GM23338 (cell line): ENCODE results near the gene LSM14B. TPM values are rescaled to one million over a fixed set of nuclear protein-coding genes. Genes with fewer than 3 reads are reported as not detected.

Experiments
- ATAC-seq: fragments of 200-7000 bp; cut with Tn5 transposase; 3 replicates; pipeline ENCODE4 v1.9.1; 2020
- DNase-seq: peaks from one replicate; pipeline ENCODE4 v3.0.0-alpha.2; 2015; ENCODE audit warnings: low spot score
- H2AFZ ChIP-seq: fragments of 200-600 bp; sonication (generic); 2 replicates; pipeline ENCODE4 v1.8.0; 2016; ENCODE audit warnings: antibody characterized with exemption, mild to moderate bottlenecking, moderate library complexity
- H3F3A ChIP-seq: fragments of 200-600 bp; sonication (generic); replicated peaks from 2 replicates; pipeline ENCODE4 v1.8.0; 2017; ENCODE audit warnings: antibody characterized with exemption, mixed run types, low read depth
- H3K27ac ChIP-seq: fragments of 200-600 bp; sonication (generic); 2 replicates; pipeline ENCODE4 v1.6.1; 2016; ENCODE audit warnings: low read depth
- H3K27me3 ChIP-seq: fragments of 200-600 bp; sonication (generic); 2 replicates; pipeline ENCODE4 v1.8.0; 2016; ENCODE audit warnings: mild to moderate bottlenecking, mixed run types, moderate library complexity; ENCODE audit not compliant: insufficient read depth
- H3K36me3 ChIP-seq: fragments of 200-600 bp; sonication (generic); 2 replicates; pipeline ENCODE4 v1.8.0; 2016; ENCODE audit warnings: mild to moderate bottlenecking; ENCODE audit not compliant: insufficient read depth
- H3K4me1 ChIP-seq: fragments of 200-600 bp; sonication (generic); 2 replicates; pipeline ENCODE4 v1.8.0; 2016; ENCODE audit warnings: mild to moderate bottlenecking, moderate library complexity; ENCODE audit not compliant: insufficient read depth
- H3K4me2 ChIP-seq: fragments of 200-600 bp; sonication (generic); 2 replicates; pipeline ENCODE4 v1.7.1; 2017; ENCODE audit warnings: mixed run types
- H3K4me3 ChIP-seq: fragments of 200-600 bp; sonication (generic); 2 replicates; pipeline ENCODE4 v1.6.1; 2016; ENCODE audit warnings: mixed run types
- H3K79me2 ChIP-seq: fragments of 200-600 bp; sonication (generic); replicated peaks from 2 replicates; pipeline ENCODE4 v1.8.0; 2017; ENCODE audit warnings: mild to moderate bottlenecking; ENCODE audit not compliant: insufficient read depth
- H3K9me2 ChIP-seq: fragments of 200-600 bp; sonication (generic); 2 replicates; pipeline ENCODE4 v1.8.0; 2017; ENCODE audit not compliant: insufficient read depth
- H4K20me1 ChIP-seq: fragments of 200-600 bp; sonication (generic); replicated peaks from 2 replicates; pipeline ENCODE4 v1.8.0; 2017; ENCODE audit warnings: mild to moderate bottlenecking; ENCODE audit not compliant: insufficient read depth
- H3K27ac Mint-ChIP-seq: 2 replicates; pipeline ENCODE4 v1.8.0; 2020; ENCODE audit warnings: inconsistent platforms, mild to moderate bottlenecking, moderate library complexity, mixed read lengths
- H3K27me3 Mint-ChIP-seq: 3 replicates; pipeline ENCODE4 v1.8.0; 2022; ENCODE audit warnings: low read depth, mild to moderate bottlenecking, moderate library complexity, mixed read lengths, inconsistent platforms; ENCODE audit not compliant: insufficient read depth, poor library complexity
- H3K36me3 Mint-ChIP-seq: 3 replicates; pipeline ENCODE4 v1.8.0; 2021; ENCODE audit warnings: low read depth, mild to moderate bottlenecking, inconsistent platforms, moderate library complexity, mixed read lengths
- H3K4me1 Mint-ChIP-seq: 3 replicates; pipeline ENCODE4 v1.8.0; 2020; ENCODE audit warnings: mild to moderate bottlenecking, inconsistent platforms, mixed read lengths
- H3K4me3 Mint-ChIP-seq: 3 replicates; pipeline ENCODE4 v1.8.0; 2021; ENCODE audit warnings: moderate library complexity, mild to moderate bottlenecking, inconsistent platforms, mixed read lengths
- H3K9me3 Mint-ChIP-seq: 3 replicates; pipeline ENCODE4 v1.8.0; 2020; ENCODE audit warnings: moderate library complexity, mild to moderate bottlenecking, inconsistent platforms, mixed read lengths
- CREB1 ChIP-seq: fragments of 250-450 bp; sonication (Bioruptor Pico); IDR thresholded peaks from 2 replicates; pipeline ENCODE4 v1.5.0; 2020; ENCODE audit warnings: low read depth, mild to moderate bottlenecking, moderate library complexity
- CTCF ChIP-seq, 2 experiments: fragments of 200-600 bp in 1 of 2; sonication (generic) in 1 of 2; conservative IDR thresholded peaks; 2 replicates each; pipeline versions ENCODE4 v1.5.1 to v1.6.1; 2016 to 2017; ENCODE audit warnings: antibody characterized with exemption in 2 of 2, low read depth in 2 of 2, mild to moderate bottlenecking in 2 of 2, moderate library complexity in 1 of 2
- EZH2 ChIP-seq: fragments of 200-600 bp; sonication (generic); IDR thresholded peaks from one replicate; pipeline ENCODE4 v1.8.0; 2017; ENCODE audit warnings: antibody characterized with exemption, mild to moderate bottlenecking, low read depth; ENCODE audit not compliant: unreplicated experiment
- EZH2phosphoT487 ChIP-seq: fragments of 200-600 bp; sonication (generic); IDR thresholded peaks from one replicate; pipeline ENCODE4 v1.8.1; 2018; ENCODE audit warnings: antibody characterized with exemption; ENCODE audit not compliant: unreplicated experiment
- JUNB ChIP-seq: IDR thresholded peaks from one replicate; pipeline ENCODE4 v1.6.1; 2016; ENCODE audit warnings: antibody characterized with exemption; ENCODE audit not compliant: unreplicated experiment
- NANOG ChIP-seq: IDR thresholded peaks from 2 replicates; pipeline ENCODE4 v1.6.1; 2016; ENCODE audit warnings: antibody characterized with exemption, borderline replicate concordance
- POLR2AphosphoS5 ChIP-seq: IDR thresholded peaks from 2 replicates; pipeline ENCODE4 v1.6.1; 2016; ENCODE audit warnings: antibody characterized with exemption, low read depth
- STAT1 ChIP-seq: IDR thresholded peaks from one replicate; pipeline ENCODE4 v1.6.1; 2016; ENCODE audit warnings: antibody characterized with exemption; ENCODE audit not compliant: unreplicated experiment
- ZNF114 ChIP-seq: fragments of 250-450 bp; sonication (Bioruptor Pico); IDR thresholded peaks from 2 replicates; pipeline ENCODE4 v1.5.0; 2020; ENCODE audit warnings: mild to moderate bottlenecking, moderate library complexity
- ZNF331 ChIP-seq: fragments of 250-450 bp; sonication (Bioruptor Pico); IDR thresholded peaks from 2 replicates; pipeline ENCODE4 v1.5.0; 2020; ENCODE audit warnings: low read depth, mild to moderate bottlenecking, moderate library complexity
- polyA plus RNA-seq: library from polyadenylated mRNA; unstranded; fragments of >200 nt; fragmentation: Nextera tagmentation; extraction: Ambion mirVana; gene quantifications from 2 replicates; pipeline ENCODE4 v1.2.1, GENCODE V29; 2016
- total RNA-seq: library from RNA; depleted of rRNA; stranded (reverse); fragments of >200 nt; shearing (Covaris generic); gene quantifications from 2 replicates; pipeline ENCODE4 v1.2.3, GENCODE V29; 2014
- TF ChIP-seq, protein P1 (sequence below): IDR thresholded peaks from 2 replicates; pipeline ENCODE4 v1.6.1; 2016; ENCODE audit warnings: antibody characterized with exemption
- TF ChIP-seq, protein P2 (sequence below): fragments of 250-450 bp; sonication (Bioruptor Pico); IDR thresholded peaks from 2 replicates; pipeline ENCODE4 v1.5.0; 2020; ENCODE audit warnings: mild to moderate bottlenecking, moderate library complexity
- TF ChIP-seq, protein P3 (sequence below): IDR thresholded peaks from one replicate; pipeline ENCODE4 v1.6.1; 2018; ENCODE audit warnings: antibody characterized with exemption; ENCODE audit not compliant: unreplicated experiment

The LSM14B gene
- total and polyA plus RNA-seq, 2 experiments from 2014 or later: 9.6 to 55.7 TPM

DNA sequence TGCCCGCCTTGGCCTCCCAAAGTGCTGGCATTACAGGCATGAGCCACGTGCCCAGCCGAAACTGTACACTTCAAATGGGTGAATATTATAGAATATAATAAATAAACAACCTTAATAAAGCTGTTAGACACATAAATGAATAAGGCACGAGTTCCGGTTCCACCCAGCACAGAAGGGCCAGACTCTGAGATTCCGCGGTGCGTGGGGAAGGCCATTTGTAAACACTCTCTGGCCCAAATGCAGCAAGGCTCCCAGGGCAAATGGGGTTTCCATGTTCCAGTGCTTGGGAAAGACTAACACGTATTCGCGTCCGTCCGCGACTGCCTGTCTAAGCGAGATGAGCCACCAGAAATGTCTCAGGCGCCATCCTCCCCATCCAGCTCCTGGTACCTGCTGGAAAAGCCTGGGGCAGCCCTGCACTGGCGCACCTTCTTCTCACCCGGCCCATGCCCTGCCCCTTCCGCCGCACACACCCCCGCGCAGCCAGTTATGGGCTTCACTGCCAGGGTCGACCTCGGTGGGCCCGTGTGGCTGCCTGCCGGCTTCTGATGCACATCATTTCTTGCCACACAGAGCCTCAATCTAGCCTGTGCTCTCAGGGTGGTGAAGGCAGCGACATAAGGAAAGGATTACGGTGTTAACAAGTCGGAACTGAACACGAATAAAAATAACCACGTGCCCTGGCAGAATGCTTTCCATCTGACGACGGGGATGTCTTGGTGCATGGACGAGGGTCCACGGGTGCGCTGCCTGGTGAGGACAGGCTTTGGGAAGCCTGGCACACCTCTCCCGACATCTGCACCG is 5.5 kb upstream of the LSM14B start:
- Mint-ChIP-seq H3K27ac (no peak overlapping the region), H3K4me3 (no peak overlapping the region), H3K36me3 (no peaks in the 10 kb centered on the region; the same call in 2 of the 3 replicates), H3K27me3 (peaks cover 11% of the 10 kb centered on the region), H3K9me3 (peaks cover 9% of the 10 kb centered on the region), H3K4me1 (peaks cover 29% of the 10 kb centered on the region)
- no peaks in the 10 kb centered on the region for H3K79me2 ChIP-seq
- H3K27me3 ChIP-seq: no peaks in the 10 kb centered on the region
- DNase-seq (no peak), ATAC-seq (no peak)
- H3K9me2 ChIP-seq: no peaks in the 10 kb centered on the region
- peaks cover 13% of the 10 kb centered on the region; the same call in 1 of the 2 replicates for H3F3A ChIP-seq
- TF ChIP-seq POLR2AphosphoS5 (no peak), EZH2phosphoT487 (no peak), JUNB (no peak), CTCF (conservative IDR thresholded peaks at IDR 0.05; ENCODE audit: low read depth in 2 of 2) (no peak), ZNF331 (CRISPR knock-in tag) (no peak), STAT1 (no peak), EZH2 (no peak), NANOG (no peak), CREB1 (CRISPR knock-in tag) (no peak), ZNF114 (CRISPR knock-in tag) (no peak)
- TF ChIP-seq, protein P1, sequence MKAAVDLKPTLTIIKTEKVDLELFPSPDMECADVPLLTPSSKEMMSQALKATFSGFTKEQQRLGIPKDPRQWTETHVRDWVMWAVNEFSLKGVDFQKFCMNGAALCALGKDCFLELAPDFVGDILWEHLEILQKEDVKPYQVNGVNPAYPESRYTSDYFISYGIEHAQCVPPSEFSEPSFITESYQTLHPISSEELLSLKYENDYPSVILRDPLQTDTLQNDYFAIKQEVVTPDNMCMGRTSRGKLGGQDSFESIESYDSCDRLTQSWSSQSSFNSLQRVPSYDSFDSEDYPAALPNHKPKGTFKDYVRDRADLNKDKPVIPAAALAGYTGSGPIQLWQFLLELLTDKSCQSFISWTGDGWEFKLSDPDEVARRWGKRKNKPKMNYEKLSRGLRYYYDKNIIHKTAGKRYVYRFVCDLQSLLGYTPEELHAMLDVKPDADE: no peak
- TF ChIP-seq, protein P2, sequence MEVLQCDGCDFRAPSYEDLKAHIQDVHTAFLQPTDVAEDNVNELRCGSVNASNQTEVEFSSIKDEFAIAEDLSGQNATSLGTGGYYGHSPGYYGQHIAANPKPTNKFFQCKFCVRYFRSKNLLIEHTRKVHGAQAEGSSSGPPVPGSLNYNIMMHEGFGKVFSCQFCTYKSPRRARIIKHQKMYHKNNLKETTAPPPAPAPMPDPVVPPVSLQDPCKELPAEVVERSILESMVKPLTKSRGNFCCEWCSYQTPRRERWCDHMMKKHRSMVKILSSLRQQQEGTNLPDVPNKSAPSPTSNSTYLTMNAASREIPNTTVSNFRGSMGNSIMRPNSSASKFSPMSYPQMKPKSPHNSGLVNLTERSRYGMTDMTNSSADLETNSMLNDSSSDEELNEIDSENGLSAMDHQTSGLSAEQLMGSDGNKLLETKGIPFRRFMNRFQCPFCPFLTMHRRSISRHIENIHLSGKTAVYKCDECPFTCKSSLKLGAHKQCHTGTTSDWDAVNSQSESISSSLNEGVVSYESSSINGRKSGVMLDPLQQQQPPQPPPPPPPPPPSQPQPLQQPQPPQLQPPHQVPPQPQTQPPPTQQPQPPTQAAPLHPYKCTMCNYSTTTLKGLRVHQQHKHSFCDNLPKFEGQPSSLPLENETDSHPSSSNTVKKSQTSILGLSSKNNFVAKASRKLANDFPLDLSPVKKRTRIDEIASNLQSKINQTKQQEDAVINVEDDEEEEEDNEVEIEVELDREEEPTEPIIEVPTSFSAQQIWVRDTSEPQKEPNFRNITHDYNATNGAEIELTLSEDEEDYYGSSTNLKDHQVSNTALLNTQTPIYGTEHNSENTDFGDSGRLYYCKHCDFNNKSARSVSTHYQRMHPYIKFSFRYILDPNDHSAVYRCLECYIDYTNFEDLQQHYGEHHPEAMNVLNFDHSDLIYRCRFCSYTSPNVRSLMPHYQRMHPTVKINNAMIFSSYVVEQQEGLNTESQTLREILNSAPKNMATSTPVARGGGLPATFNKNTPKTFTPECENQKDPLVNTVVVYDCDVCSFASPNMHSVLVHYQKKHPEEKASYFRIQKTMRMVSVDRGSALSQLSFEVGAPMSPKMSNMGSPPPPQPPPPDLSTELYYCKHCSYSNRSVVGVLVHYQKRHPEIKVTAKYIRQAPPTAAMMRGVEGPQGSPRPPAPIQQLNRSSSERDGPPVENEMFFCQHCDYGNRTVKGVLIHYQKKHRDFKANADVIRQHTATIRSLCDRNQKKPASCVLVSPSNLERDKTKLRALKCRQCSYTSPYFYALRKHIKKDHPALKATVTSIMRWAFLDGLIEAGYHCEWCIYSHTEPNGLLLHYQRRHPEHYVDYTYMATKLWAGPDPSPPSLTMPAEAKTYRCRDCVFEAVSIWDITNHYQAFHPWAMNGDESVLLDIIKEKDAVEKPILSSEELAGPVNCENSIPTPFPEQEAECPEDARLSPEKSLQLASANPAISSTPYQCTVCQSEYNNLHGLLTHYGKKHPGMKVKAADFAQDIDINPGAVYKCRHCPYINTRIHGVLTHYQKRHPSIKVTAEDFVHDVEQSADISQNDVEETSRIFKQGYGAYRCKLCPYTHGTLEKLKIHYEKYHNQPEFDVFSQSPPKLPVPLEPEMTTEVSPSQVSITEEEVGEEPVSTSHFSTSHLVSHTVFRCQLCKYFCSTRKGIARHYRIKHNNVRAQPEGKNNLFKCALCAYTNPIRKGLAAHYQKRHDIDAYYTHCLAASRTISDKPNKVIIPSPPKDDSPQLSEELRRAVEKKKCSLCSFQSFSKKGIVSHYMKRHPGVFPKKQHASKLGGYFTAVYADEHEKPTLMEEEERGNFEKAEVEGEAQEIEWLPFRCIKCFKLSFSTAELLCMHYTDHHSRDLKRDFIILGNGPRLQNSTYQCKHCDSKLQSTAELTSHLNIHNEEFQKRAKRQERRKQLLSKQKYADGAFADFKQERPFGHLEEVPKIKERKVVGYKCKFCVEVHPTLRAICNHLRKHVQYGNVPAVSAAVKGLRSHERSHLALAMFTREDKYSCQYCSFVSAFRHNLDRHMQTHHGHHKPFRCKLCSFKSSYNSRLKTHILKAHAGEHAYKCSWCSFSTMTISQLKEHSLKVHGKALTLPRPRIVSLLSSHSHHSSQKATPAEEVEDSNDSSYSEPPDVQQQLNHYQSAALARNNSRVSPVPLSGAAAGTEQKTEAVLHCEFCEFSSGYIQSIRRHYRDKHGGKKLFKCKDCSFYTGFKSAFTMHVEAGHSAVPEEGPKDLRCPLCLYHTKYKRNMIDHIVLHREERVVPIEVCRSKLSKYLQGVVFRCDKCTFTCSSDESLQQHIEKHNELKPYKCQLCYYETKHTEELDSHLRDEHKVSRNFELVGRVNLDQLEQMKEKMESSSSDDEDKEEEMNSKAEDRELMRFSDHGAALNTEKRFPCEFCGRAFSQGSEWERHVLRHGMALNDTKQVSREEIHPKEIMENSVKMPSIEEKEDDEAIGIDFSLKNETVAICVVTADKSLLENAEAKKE: no peak
- TF ChIP-seq, protein P3, sequence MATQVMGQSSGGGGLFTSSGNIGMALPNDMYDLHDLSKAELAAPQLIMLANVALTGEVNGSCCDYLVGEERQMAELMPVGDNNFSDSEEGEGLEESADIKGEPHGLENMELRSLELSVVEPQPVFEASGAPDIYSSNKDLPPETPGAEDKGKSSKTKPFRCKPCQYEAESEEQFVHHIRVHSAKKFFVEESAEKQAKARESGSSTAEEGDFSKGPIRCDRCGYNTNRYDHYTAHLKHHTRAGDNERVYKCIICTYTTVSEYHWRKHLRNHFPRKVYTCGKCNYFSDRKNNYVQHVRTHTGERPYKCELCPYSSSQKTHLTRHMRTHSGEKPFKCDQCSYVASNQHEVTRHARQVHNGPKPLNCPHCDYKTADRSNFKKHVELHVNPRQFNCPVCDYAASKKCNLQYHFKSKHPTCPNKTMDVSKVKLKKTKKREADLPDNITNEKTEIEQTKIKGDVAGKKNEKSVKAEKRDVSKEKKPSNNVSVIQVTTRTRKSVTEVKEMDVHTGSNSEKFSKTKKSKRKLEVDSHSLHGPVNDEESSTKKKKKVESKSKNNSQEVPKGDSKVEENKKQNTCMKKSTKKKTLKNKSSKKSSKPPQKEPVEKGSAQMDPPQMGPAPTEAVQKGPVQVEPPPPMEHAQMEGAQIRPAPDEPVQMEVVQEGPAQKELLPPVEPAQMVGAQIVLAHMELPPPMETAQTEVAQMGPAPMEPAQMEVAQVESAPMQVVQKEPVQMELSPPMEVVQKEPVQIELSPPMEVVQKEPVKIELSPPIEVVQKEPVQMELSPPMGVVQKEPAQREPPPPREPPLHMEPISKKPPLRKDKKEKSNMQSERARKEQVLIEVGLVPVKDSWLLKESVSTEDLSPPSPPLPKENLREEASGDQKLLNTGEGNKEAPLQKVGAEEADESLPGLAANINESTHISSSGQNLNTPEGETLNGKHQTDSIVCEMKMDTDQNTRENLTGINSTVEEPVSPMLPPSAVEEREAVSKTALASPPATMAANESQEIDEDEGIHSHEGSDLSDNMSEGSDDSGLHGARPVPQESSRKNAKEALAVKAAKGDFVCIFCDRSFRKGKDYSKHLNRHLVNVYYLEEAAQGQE: no peak
- peaks cover 7% of the 10 kb centered on the region; the same call in 1 of the 2 replicates for H3K4me1 ChIP-seq
- H3K27ac ChIP-seq: no peak overlapping the region
- H3K36me3 ChIP-seq: no peaks in the 10 kb centered on the region
- H2AFZ ChIP-seq: no peak overlapping the region
- H3K4me3 ChIP-seq: no peak overlapping the region
- H4K20me1 ChIP-seq: no peaks in the 10 kb centered on the region
- H3K4me2 ChIP-seq: no peak overlapping the region
